ENCODE results near the gene ZNF223.

DNA sequence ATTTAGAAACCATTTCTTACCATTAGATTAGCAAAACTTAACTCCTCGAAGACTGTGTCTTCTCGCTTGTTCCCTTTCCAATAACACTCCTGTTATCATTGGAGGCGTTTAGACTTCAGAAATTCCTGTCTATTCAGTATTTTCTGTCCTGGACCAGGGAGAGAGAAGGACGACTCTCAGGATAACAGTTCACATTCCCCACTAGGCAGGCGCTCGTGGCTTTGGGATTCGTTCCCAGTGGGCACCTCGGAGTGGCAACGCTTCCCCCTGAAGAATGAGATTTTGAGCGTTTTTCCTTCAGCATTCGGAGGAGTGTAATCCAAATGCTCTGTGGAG, 60.9 kb downstream of the ZNF223 start:
- TF ChIP-seq, protein P1, sequence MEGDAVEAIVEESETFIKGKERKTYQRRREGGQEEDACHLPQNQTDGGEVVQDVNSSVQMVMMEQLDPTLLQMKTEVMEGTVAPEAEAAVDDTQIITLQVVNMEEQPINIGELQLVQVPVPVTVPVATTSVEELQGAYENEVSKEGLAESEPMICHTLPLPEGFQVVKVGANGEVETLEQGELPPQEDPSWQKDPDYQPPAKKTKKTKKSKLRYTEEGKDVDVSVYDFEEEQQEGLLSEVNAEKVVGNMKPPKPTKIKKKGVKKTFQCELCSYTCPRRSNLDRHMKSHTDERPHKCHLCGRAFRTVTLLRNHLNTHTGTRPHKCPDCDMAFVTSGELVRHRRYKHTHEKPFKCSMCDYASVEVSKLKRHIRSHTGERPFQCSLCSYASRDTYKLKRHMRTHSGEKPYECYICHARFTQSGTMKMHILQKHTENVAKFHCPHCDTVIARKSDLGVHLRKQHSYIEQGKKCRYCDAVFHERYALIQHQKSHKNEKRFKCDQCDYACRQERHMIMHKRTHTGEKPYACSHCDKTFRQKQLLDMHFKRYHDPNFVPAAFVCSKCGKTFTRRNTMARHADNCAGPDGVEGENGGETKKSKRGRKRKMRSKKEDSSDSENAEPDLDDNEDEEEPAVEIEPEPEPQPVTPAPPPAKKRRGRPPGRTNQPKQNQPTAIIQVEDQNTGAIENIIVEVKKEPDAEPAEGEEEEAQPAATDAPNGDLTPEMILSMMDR (IDR thresholded peaks at IDR 0.05) = no peak
- no peak for TF ChIP-seq POLR2A (IDR thresholded peaks at IDR 0.05)
